ENCODE measurements around the gene PACS1.
"Not testable (repeated sequence)": the region's sequence is repeated elsewhere in the genome, so short reads cannot be mapped to it uniquely, and the experiment has no call there.

Gene PACS1

DNA sequence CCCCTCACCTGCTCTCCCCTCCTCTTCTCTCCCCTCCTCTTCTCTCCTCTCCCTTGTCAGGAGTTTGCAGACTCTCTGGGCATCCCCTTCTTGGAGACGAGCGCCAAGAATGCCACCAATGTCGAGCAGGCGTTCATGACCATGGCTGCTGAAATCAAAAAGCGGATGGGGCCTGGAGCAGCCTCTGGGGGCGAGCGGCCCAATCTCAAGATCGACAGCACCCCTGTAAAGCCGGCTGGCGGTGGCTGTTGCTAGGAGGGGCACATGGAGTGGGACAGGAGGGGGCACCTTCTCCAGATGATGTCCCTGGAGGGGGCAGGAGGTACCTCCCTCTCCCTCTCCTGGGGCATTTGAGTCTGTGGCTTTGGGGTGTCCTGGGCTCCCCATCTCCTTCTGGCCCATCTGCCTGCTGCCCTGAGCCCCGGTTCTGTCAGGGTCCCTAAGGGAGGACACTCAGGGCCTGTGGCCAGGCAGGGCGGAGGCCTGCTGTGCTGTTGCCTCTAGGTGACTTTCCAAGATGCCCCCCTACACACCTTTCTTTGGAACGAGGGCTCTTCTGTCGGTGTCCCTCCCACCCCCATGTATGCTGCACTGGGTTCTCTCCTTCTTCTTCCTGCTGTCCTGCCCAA lies 206.0 kb downstream of the PACS1 start:
- no peak for DNase-seq (ENCODE audit: low read depth)

- DNase-seq (ENCODE audit: low read depth), result not testable (repeated sequence)
These were observed 206.5 kb downstream of the PACS1 start for GRCh38 chr11:66276619-66277018.

DNA sequence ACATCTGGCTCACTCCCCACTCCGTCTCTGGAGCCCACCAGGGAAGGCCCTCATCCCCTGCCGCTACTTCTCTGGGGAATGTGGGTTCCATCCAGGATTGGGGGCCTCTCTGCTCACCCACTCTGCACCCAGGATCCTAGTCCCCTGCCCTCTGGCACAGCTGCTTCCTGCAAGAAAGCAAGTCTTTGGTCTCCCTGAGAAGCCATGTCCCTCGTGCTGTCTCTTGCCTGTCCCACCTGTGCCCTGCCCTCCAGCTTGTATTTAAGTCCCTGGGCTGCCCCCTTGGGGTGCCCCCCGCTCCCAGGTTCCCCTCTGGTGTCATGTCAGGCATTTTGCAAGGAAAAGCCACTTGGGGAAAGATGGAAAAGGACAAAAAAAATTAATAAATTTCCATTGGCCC lies 207.0 kb downstream of the PACS1 start:
- DNase-seq (ENCODE audit: low read depth), result not testable (repeated sequence)

DNA sequence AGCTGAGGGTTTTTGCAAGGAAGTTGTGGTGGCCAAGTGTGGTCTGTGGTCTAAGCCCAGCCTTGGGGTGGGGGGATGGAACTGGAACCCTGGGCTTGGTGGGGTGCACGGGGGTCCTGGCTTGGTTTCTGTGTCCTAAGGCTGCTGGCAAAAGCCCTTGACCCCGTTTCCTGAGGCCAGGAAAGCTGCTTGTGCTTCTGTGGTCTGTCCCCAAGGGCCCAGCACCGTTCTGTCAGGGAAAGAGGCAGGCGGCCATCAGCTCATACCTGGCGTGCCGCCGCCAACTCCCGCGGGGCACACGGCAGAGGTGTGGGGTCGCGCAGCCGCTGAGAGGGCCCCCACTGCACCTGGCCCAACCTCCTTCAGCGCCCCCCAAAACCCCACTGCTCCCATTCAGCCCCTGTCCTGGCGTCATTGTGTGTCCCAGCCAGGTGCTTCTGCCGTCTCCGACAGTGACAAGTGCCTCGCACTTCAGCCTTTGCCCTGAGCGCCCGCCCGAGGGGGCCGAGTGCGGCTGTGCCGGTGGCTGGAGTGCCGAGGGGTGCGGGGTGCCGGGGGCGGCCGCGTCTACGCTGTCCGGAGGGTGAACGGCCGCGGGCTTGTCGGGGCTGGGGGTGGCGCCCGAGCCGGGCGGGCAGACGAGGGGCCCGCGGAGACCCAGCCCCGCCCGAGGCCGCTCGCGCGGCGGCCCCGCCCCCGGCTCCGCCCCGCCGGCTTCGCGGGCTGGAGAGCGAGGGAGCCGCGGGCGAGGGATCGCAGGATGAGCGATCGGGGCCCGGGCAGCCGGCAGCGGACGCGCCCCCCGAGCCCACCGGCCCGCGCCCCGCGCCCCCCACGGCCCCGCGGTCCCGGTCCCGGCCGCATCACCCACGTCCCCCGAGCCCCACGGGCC lies 207.6 kb downstream of the PACS1 start, which contains the start of gene CNIH2:
Gene CNIH2, plus strand, starts transcription at position 705 of the 892 bp plus-strand sequence. CDS start 282 bp downstream, outside the sequence.
- no peak for DNase-seq (ENCODE audit: low read depth)

- no peak for DNase-seq (ENCODE audit: low read depth)
These were observed 208.5 kb downstream of the PACS1 start for GRCh38 chr11:66278363-66279091.

DNA sequence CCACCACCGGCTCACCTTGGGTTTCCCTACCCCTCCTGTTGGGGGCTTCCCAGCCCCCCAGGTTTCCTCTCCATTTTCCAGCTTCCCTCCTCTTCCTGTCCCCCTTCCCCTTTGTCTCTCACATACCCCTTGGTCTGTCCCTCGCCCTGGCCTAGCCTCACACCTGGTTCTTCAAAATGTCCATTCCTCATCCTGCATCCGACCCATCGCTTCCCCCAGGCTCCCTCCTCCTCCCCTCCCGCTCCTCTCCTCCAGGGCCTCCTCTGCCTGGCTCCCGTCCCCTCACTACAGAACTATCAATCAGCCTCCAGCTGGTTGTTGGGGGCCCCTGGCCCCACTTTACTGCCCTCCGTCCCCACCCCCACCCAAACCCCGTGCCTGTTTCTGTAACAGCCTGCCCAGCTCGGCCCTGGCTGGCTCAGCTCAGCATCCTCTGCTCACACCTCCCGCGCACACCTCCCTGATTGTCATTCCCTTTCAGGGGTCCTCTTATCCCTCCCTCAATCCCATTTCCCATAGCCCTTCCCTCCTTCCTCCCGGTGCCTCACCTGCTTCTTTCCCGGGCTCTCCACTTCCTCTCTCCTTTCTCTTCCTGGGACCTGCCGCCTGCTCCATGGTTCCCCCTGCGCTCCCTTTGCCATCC lies 209.1 kb downstream of the PACS1 start:
- no peak for DNase-seq (ENCODE audit: low read depth)

GRCh38 chr11:66280428-66280827 lies 210.4 kb downstream of the PACS1 start:
- DNase-seq (ENCODE audit: low read depth), result no peak

DNA sequence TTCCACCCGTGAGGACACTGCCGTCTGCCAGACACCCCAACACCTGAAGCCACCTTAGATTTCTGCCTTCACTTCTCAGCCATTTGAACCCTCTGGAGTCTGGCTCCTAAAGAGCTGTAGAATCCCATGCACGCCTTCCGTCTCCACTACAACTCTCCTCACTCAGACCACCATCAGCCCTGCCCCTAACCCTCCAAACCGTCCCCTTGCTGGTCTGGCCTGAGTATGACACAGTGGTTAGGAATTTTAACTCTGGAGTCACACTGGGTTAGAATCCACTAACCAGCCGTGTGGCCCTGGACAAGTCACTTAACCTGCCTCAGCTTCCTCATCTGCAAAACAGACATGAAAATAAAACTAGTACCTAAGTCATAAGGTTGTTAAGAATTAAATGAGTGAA lies 210.9 kb downstream of the PACS1 start:
- DNase-seq (ENCODE audit: low read depth), result no peak

GRCh38 chr11:66281776-66282467 lies 211.8 kb downstream of the PACS1 start:
- no peak for DNase-seq (ENCODE audit: low read depth)

DNA sequence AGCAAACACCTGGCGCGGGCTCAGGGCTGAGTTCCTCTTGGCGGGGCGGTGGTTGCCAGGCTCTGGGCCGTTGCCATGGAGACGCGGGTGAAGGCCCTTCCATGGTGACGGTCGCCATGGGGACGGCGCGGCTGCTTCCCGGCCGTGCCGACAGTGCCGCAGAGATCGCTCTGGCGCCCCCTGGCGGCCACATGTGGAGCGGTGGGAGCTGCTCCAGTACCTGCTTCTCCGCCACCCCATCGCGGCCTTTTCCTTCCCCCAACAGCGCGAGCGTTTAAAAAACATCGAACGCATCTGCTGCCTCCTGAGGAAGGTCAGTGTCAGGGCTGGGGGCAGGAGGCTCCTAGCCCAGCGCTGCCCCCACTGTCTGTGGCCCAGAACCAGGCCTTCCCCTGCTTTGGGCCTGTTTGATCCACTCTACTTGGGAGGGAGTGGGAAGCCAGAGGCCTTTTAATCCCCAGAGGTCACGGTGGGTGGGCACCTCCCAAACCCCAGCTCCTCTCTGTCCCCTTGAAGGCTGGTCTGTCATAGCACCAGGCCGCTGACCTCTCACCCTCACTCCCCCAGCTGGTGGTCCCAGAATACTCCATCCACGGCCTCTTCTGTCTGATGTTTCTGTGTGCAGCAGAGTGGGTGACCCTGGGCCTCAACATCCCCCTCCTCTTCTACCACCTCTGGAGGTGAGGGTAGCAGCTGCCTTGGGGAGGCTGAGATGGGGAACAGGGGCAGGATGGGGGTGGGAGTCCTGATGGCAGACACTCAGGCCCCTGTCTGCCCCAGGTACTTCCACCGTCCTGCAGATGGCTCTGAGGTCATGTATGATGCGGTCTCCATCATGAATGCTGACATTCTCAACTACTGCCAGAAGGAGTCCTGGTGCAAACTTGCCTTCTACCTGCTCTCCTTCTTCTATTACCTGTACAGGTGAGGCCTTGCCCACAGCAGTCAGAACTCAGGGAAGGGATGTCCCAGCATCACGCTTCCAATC lies 212.7 kb downstream of the PACS1 start:
- peak; percentile 48 for DNase-seq (ENCODE audit: low read depth)

DNA sequence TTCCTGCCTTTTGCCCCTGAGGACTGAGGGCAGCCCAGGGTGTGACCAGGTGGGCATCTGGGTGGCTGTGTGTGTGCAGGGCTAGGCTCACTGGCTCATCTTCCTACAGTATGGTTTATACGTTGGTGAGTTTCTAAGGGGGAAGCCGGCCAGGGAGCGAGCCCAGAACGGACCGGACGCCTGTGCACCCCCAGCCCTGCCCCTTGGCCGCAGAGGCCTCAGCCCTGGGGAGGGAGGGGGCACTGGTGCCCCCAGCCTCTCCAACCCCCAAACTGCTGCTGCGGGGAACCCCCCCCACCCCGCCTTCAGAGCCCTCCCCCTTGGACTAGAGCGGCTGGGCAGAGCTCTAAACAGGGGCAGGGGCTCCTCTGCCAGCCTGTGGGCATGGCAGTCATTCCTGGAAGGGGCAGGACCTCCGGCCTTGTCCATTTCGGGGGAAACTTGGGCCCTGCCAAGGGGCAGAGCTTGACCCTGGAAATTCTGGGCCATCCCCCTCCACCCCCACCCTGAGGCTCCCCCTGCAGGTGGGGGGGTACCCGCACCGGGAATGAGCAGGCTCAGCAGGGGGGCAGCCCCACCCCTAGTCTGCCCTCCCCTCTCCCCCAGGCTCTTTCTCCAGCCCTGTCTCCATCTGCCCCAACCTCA lies 213.5 kb downstream of the PACS1 start:
- no peak for DNase-seq (ENCODE audit: low read depth)

DNA sequence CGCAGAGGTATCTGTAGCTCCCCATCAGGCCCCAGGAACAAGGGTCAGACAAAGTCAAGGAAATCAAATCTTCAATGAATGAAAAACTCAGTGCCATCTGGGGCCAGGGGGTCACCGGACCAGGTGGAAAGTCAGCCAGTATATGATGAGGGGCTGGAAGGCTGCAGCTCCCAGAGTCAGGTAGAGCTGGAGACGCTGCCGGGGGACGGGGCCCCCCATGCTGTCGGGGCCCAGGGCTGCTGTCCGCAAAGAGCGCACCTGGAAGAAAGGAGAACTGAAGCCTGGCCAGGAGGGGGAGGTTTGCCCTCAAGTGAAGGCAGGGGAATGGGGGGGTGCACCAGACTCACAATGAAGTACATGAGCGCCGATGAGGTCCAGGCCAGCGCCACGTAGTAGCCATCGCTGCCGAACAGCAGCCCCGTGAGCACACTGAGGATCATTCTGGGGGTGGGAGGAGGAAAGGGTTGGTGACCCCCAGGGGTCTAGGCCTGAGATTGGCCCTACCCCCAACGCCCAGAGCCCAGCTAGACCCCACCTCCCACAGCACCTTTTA lies 214.5 kb downstream of the PACS1 start:
- no peak for DNase-seq (ENCODE audit: low read depth)

- no peak for DNase-seq (ENCODE audit: low read depth)
These were observed 215.3 kb downstream of the PACS1 start for GRCh38 chr11:66285250-66285947.

GRCh38 chr11:66286699-66287098 lies 216.6 kb downstream of the PACS1 start:
- DNase-seq (ENCODE audit: low read depth), result no peak

GRCh38 chr11:66287211-66287888 lies 217.3 kb downstream of the PACS1 start:
- no peak for DNase-seq (ENCODE audit: low read depth)

DNA sequence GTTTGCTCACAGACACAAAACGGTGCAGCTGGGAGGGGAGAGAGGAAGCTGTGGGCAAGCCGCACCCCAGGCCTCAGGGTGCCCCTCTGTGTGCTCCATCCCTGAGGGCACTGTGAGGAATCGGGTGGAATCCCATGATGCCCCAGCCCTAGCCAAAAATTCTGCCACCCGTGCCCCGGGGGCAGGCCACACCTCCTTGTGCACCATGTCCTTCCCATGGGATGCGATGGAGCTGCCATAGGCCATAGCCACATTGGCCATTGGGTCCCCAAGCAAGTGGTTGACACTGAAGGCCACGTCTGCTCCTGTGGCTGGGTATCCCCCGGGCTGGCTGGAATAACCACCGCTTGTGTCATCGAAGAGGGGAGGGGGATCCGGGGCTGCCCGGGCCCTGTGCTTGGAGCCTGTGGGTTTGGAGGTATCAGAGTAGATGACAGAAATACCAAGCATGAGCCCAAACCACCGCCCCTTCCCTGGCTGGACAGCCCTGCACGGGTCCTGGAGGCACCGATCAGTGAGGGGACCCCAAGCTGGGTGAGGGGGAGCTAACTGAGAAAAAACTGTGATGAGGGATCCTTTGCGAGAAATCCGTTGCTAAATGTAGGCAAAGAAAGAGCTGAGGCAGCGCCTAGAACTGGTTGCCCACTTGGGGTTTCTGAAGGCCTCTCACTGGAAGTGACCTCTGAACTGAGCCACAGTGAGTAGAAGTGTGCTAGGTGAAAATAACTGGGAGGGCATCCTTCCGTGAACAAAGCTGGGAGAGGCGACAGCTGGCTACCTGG lies 218.0 kb downstream of the PACS1 start:
- no peak for DNase-seq (ENCODE audit: low read depth)

Data from HS-5 (cell line).